Spleen (tissue), 11 donors: Measurements from ENCODE around the gene IL25. TPM values are rescaled to one million over a fixed set of nuclear protein-coding genes. Genes with fewer than 3 reads are reported as not detected.
"Not testable (repeated sequence)": the region's sequence is repeated elsewhere in the genome, so short reads cannot be mapped to it uniquely, and the experiment has no call there.

Experiments used
- DNase-seq: peaks from one replicate; pipeline ENCODE4 v3.0.0-alpha.2; 2020
- H3K27ac ChIP-seq, 8 donors: fragments of 200-600 bp; sonication (generic) in 7 of 8; 1 replicate in 4 of 8; 2 replicates in 4 of 8; pipeline versions ENCODE4 v1.5.0 to v1.8.0; 2016 to 2021; ENCODE audit warnings: inconsistent platforms in 4 of 8, mild to moderate bottlenecking in 4 of 8, moderate library complexity in 1 of 8
- H3K27me3 ChIP-seq, 7 donors: fragments of 200-600 bp; sonication (generic) in 6 of 7; replicated peaks in 1 of 7; 1 replicate in 4 of 7; 2 replicates in 3 of 7; pipeline versions ENCODE4 v1.5.0 to v1.8.0; 2016 to 2021; ENCODE audit warnings: inconsistent platforms in 3 of 7, mild to moderate bottlenecking in 1 of 7
- H3K36me3 ChIP-seq, 6 donors: fragments of 200-600 bp; sonication (generic) in 5 of 6; 1 replicate in 4 of 6; 2 replicates in 2 of 6; pipeline versions ENCODE4 v1.5.0 to v1.8.0; 2016 to 2021; ENCODE audit warnings: inconsistent platforms in 2 of 6
- H3K4me1 ChIP-seq, 6 donors: fragments of 200-600 bp; sonication (generic) in 5 of 6; 1 replicate in 3 of 6; 2 replicates in 3 of 6; pipeline versions ENCODE4 v1.5.0 to v1.8.0; 2016 to 2021; ENCODE audit warnings: inconsistent platforms in 3 of 6
- H3K4me3 ChIP-seq, 8 donors: fragments of 200-600 bp; sonication (generic) in 7 of 8; 1 replicate in 4 of 8; 2 replicates in 4 of 8; pipeline versions ENCODE4 v1.5.0 to v1.8.0; 2016 to 2021; ENCODE audit warnings: inconsistent platforms in 4 of 8, mild to moderate bottlenecking in 4 of 8, moderate library complexity in 2 of 8
- H3K9me3 ChIP-seq, 8 donors: fragments of 200-600 bp; sonication (generic) in 7 of 8; 1 replicate in 4 of 8; 2 replicates in 4 of 8; pipeline versions ENCODE4 v1.5.0 to v1.8.0; 2016 to 2021; ENCODE audit warnings: inconsistent platforms in 4 of 8
- CTCF ChIP-seq, 11 experiments: fragments of 200-600 bp in 7 of 11; fragments of 450-650 bp in 4 of 11; sonication (generic) in 4 of 11; IDR thresholded peaks in 8 of 11; conservative IDR thresholded peaks in 3 of 11; 1 replicate in 7 of 11; 2 replicates in 4 of 11; pipeline versions ENCODE4 v1.4.0 to v1.8.0; 2016 to 2021; ENCODE audit warnings: antibody characterized with exemption in 11 of 11, inconsistent platforms in 4 of 11, mild to moderate bottlenecking in 1 of 11
- POLR2A ChIP-seq, 3 donors: fragments of 450-650 bp; IDR thresholded peaks; one replicate each; pipeline ENCODE4 v1.5.1; 2017; ENCODE audit warnings: antibody characterized with exemption in 3 of 3, mild to moderate bottlenecking in 1 of 3
- POLR2AphosphoS5 ChIP-seq, 3 donors: sonication (generic); formaldehyde crosslinking; IDR thresholded peaks; one replicate each; pipeline ENCODE4 v1.5.1; 2017; ENCODE audit warnings: antibody characterized with exemption in 3 of 3
- WGBS, 5 donors: extraction: QIAGEN DNeasy Blood & Tissue Kit in 3 of 5; methylation state at CpG; one replicate each; pipeline versions ENCODE4 v1.1.5 to v1.1.7; 2013 to 2018; 5-methylcytosine and 5-hydroxymethylcytosine counted together
- intact Hi-C: fragments of 100-400 bp; cut with DNase I; formaldehyde crosslinking; loops from one replicate; pipeline ENCODE4 v1.15.0; 2023; ENCODE audit warnings: low total_unique reads
- polyA plus RNA-seq, 3 donors: library from polyadenylated mRNA; stranded (reverse); fragments of 200-250 nt; gene quantifications; one replicate each; pipeline ENCODE4 v1.2.1, GENCODE V29; 2013
- total RNA-seq, 7 donors: library from RNA; depleted of rRNA in 3 of 7; stranded (reverse); fragments of >200 nt in 3 of 7; fragmentation: NEBNext Ultra II Directional in 4 of 7; extraction: Animal tissue kit (Norgen Biotek cat#: 25700) in 4 of 7; gene quantifications; one replicate each; pipeline versions ENCODE4 v1.1.0 to v1.2.1, GENCODE V29; 2016 to 2021
- donor health status: healthy with polysubstance abuse.
- donor health status: DM: no; HTN: no; CAD: no; lungs with moderate emphysema.
- donor health status: DM: no; HTN: no; CAD: no.
- donor health status: Bipolar disorder and iron deficiency.
- donor health status: healthy.
- donor health status: DM: no; HTN: no; CAD: no.
- donor health status: DM: yes; HTN: yes; CAD: no.

The IL25 gene
- total and polyA plus RNA-seq, 10 donors, result not detected

GRCh38 chr14:23386999-23387398 lies 14.4 kb downstream of the IL25 start:
- H3K9me3 ChIP-seq, result no peaks in the 10 kb centered on the region
- H3K27ac ChIP-seq, result no peak overlapping the region
- intact Hi-C loops, result no loop called here
- DNase-seq, result no peak
- H3K4me1 ChIP-seq, result no peaks in the 10 kb centered on the region
- TF ChIP-seq POLR2A (IDR thresholded peaks at IDR 0.05) (no peak), CTCF (IDR thresholded peaks at IDR 0.05 in 8 of 11, conservative IDR thresholded peaks at IDR 0.05 in 3 of 11) (no peak)
- no peaks in the 10 kb centered on the region for H3K36me3 ChIP-seq
- no peak overlapping the region for H3K4me3 ChIP-seq
- 80 to 100% (median 95%) methylated on average over 1 of the region's 1 CpG for WGBS, 5 donors
- peaks cover 0 to 25% (median 0%) of the 10 kb centered on the region in 7 donors for H3K27me3 ChIP-seq

- Histone ChIP-seq H3K9me3 (no peaks in the 10 kb centered on the region), H3K4me1 (no peaks in the 10 kb centered on the region), H3K36me3 (no peaks in the 10 kb centered on the region), H3K27me3 (peaks cover 0 to 24% (median 0%) of the 10 kb centered on the region in 7 donors), H3K4me3 (no peak overlapping the region), H3K27ac (no peak overlapping the region)
- intact Hi-C loops, result no loop called here
- 76 to 82% (median 77%) methylated on average over 26 of the region's 26 CpGs for WGBS, 5 donors
- TF ChIP-seq POLR2AphosphoS5 (IDR thresholded peaks at IDR 0.05) (no peak), POLR2A (IDR thresholded peaks at IDR 0.05) (no peak), CTCF (IDR thresholded peaks at IDR 0.05 in 8 of 11, conservative IDR thresholded peaks at IDR 0.05 in 3 of 11) (no peak)
- no peak for DNase-seq
These were observed 15.6 kb downstream of the IL25 start for GRCh38 chr14:23387916-23388882.

GRCh38 chr14:23388996-23389395 lies 16.4 kb downstream of the IL25 start:
- intact Hi-C loops, result no loop called here
- 79 to 95% (median 86%) methylated on average over 8 of the region's 8 CpGs for WGBS, 5 donors
- Histone ChIP-seq H3K36me3 (no peaks in the 10 kb centered on the region), H3K9me3 (no peaks in the 10 kb centered on the region), H3K4me3 (no peak overlapping the region), H3K27me3 (peaks cover 0 to 28% (median 0%) of the 10 kb centered on the region in 7 donors), H3K4me1 (no peaks in the 10 kb centered on the region), H3K27ac (no peak overlapping the region)
- no peak for TF ChIP-seq POLR2AphosphoS5 (IDR thresholded peaks at IDR 0.05)
- TF ChIP-seq CTCF (IDR thresholded peaks at IDR 0.05 in 8 of 11, conservative IDR thresholded peaks at IDR 0.05 in 3 of 11), result no peak
- TF ChIP-seq POLR2A (IDR thresholded peaks at IDR 0.05), result no peak
- no peak for DNase-seq

- H3K27ac ChIP-seq, result no peak overlapping the region
- H3K4me1 ChIP-seq, result no peaks in the 10 kb centered on the region
- intact Hi-C loops, result no loop called here
- no peaks in the 10 kb centered on the region for H3K9me3 ChIP-seq
- H3K4me3 ChIP-seq, result no peak overlapping the region
- 52 to 72% (median 63%) methylated on average over 12 of the region's 12 CpGs for WGBS, 5 donors
- TF ChIP-seq POLR2AphosphoS5 (IDR thresholded peaks at IDR 0.05), result no peak
- TF ChIP-seq POLR2A (IDR thresholded peaks at IDR 0.05), result no peak
- no peak for TF ChIP-seq CTCF (IDR thresholded peaks at IDR 0.05 in 8 of 11, conservative IDR thresholded peaks at IDR 0.05 in 3 of 11)
- H3K27me3 ChIP-seq, result peaks cover 0 to 28% (median 0%) of the 10 kb centered on the region in 7 donors
- H3K36me3 ChIP-seq, result no peaks in the 10 kb centered on the region
- no peak for DNase-seq
These were observed 16.8 kb downstream of the IL25 start for GRCh38 chr14:23389396-23389795.

- intact Hi-C loops, H3K9me3 ChIP-seq, H3K27ac ChIP-seq, H3K4me3 ChIP-seq, H3K36me3 ChIP-seq, H3K4me1 ChIP-seq, DNase-seq: not testable (repeated sequence)
- 76 to 91% (median 85%) methylated on average over 3 to 7 of the region's 19 CpGs for WGBS, 5 donors
- H3K27me3 ChIP-seq, result peaks cover 0 to 28% (median 0%) of the 10 kb centered on the region in 7 donors
These were observed 17.3 kb downstream of the IL25 start for GRCh38 chr14:23389871-23390270.
